ENCODE measurements around the gene IDS. TPM values are rescaled to one million over a fixed set of nuclear protein-coding genes. Genes with fewer than 3 reads are reported as not detected.
"Not testable (repeated sequence)": the region's sequence is repeated elsewhere in the genome, so short reads cannot be mapped to it uniquely, and the experiment has no call there.

The IDS gene
- total RNA-seq, 1 donor from 2014 or later = 33.9 TPM

- TF ChIP-seq CTCF (IDR thresholded peaks at IDR 0.05; ENCODE audit: unreplicated experiment) = no peak
- H3K9me3 Mint-ChIP-seq (ENCODE audit: low read depth) = peaks cover 29% of the 10 kb centered on the region
- no peak for DNase-seq (ENCODE audit: low spot score, unreplicated experiment)
- H3K4me3 Mint-ChIP-seq (ENCODE audit: low read depth) = no peak overlapping the region
- no peak overlapping the region for H3K27ac Mint-ChIP-seq
- no peaks in the 10 kb centered on the region for H3K4me1 Mint-ChIP-seq (ENCODE audit: low read depth)
- peaks cover 1% of the 10 kb centered on the region for H3K36me3 Mint-ChIP-seq (ENCODE audit: insufficient read depth)
- no peaks in the 10 kb centered on the region for H3K27me3 Mint-ChIP-seq
Observed at GRCh38 chrX:149521438-149521837, 16.3 kb upstream of the IDS start.

GRCh38 chrX:149520636-149521277, 15.7 kb upstream of the IDS start:
- H3K27me3 Mint-ChIP-seq; H3K36me3 Mint-ChIP-seq (ENCODE audit: insufficient read depth); DNase-seq (ENCODE audit: low spot score, unreplicated experiment); H3K27ac Mint-ChIP-seq; H3K4me3 Mint-ChIP-seq (ENCODE audit: low read depth); H3K4me1 Mint-ChIP-seq (ENCODE audit: low read depth): not testable (repeated sequence)
- H3K9me3 Mint-ChIP-seq (ENCODE audit: low read depth) = peaks cover 33% of the 10 kb centered on the region

GRCh38 chrX:149518236-149518635, 13.1 kb upstream of the IDS start:
- no peak overlapping the region for H3K27ac Mint-ChIP-seq
- H3K4me3 Mint-ChIP-seq (ENCODE audit: low read depth) = no peak overlapping the region
- no peaks in the 10 kb centered on the region for H3K4me1 Mint-ChIP-seq (ENCODE audit: low read depth)
- H3K9me3 Mint-ChIP-seq (ENCODE audit: low read depth) = peaks cover 35% of the 10 kb centered on the region
- DNase-seq (ENCODE audit: low spot score, unreplicated experiment) = no peak
- no peak for TF ChIP-seq CTCF (IDR thresholded peaks at IDR 0.05; ENCODE audit: unreplicated experiment)
- no peaks in the 10 kb centered on the region for H3K27me3 Mint-ChIP-seq
- H3K36me3 Mint-ChIP-seq (ENCODE audit: insufficient read depth) = peaks cover 3% of the 10 kb centered on the region

- H3K9me3 Mint-ChIP-seq (ENCODE audit: low read depth) = peaks cover 35% of the 10 kb centered on the region
Observed at GRCh38 chrX:149517308-149517707, 12.2 kb upstream of the IDS start.

GRCh38 chrX:149516604-149517003, 11.5 kb upstream of the IDS start:
- no peak for TF ChIP-seq CTCF (IDR thresholded peaks at IDR 0.05; ENCODE audit: unreplicated experiment)
- Mint-ChIP-seq H3K4me1 (ENCODE audit: low read depth) (peaks cover 1% of the 10 kb centered on the region), H3K9me3 (ENCODE audit: low read depth) (peaks cover 35% of the 10 kb centered on the region), H3K36me3 (ENCODE audit: insufficient read depth) (peaks cover 3% of the 10 kb centered on the region), H3K27ac (no peak overlapping the region), H3K27me3 (no peaks in the 10 kb centered on the region), H3K4me3 (ENCODE audit: low read depth) (no peak overlapping the region)
- DNase-seq (ENCODE audit: low spot score, unreplicated experiment) = no peak

More at GRCh38 chrX:149517308-149517707, 12.2 kb upstream of the IDS start:
- DNase-seq (ENCODE audit: low spot score, unreplicated experiment) = no peak
- Mint-ChIP-seq H3K27ac (no peak overlapping the region), H3K4me1 (ENCODE audit: low read depth) (peaks cover 1% of the 10 kb centered on the region), H3K36me3 (ENCODE audit: insufficient read depth) (peaks cover 3% of the 10 kb centered on the region), H3K4me3 (ENCODE audit: low read depth) (no peak overlapping the region), H3K27me3 (no peaks in the 10 kb centered on the region)
- TF ChIP-seq CTCF (IDR thresholded peaks at IDR 0.05; ENCODE audit: unreplicated experiment) = no peak

- no peak for DNase-seq (ENCODE audit: low spot score, unreplicated experiment)
- Mint-ChIP-seq H3K27ac (no peak overlapping the region), H3K4me1 (ENCODE audit: low read depth) (peaks cover 1% of the 10 kb centered on the region), H3K9me3 (ENCODE audit: low read depth) (peaks cover 32% of the 10 kb centered on the region), H3K4me3 (ENCODE audit: low read depth) (no peak overlapping the region), H3K27me3 (no peaks in the 10 kb centered on the region), H3K36me3 (ENCODE audit: insufficient read depth) (peaks cover 3% of the 10 kb centered on the region)
- no peak for TF ChIP-seq CTCF (IDR thresholded peaks at IDR 0.05; ENCODE audit: unreplicated experiment)
Observed at GRCh38 chrX:149515954-149516602, 11.0 kb upstream of the IDS start.

Measured in progenitor cell of endocrine pancreas (in vitro differentiated cells).